ENCODE measurements around the gene RASD2. TPM values are rescaled to one million over a fixed set of nuclear protein-coding genes. Genes with fewer than 3 reads are reported as not detected.
A peak's percentile ranks its signal among the peaks of the same experiment; 100 is the strongest.

The RASD2 gene
- total RNA-seq, 2 experiments from 2014 or later, result 0.19 TPM; not detected in 1

GRCh38 chr22:35516723-35517122, 23.9 kb upstream of the RASD2 start:
- H3K4me1 ChIP-seq (ENCODE audit: insufficient read depth, low read length, poor library complexity, severe bottlenecking), result no peaks in the 10 kb centered on the region
- intact Hi-C loops (cut with micrococcal nuclease; ENCODE audit: unreplicated experiment), result no loop called here

GRCh38 chr22:35517207-35517606, 23.4 kb upstream of the RASD2 start:
- CTCF ChIA-PET (ENCODE audit: unreplicated experiment), result no interaction called here
- Histone ChIP-seq H4K20me1 (ENCODE audit: insufficient read depth, low read length) (no peaks in the 10 kb centered on the region), H3K36me3 (ENCODE audit: insufficient read depth, low read length) (no peaks in the 10 kb centered on the region), H3K4me2 (ENCODE audit: low read length) (no peak overlapping the region), H3K9me3 (ENCODE audit: low read length) (no peaks in the 10 kb centered on the region), H2AFZ (ENCODE audit: low read length) (no peak overlapping the region), H3K4me1 (ENCODE audit: insufficient read depth, low read length, poor library complexity, severe bottlenecking) (no peaks in the 10 kb centered on the region), H3K27ac (ENCODE audit: low read depth, low read length, poor library complexity, severe bottlenecking) (no peak overlapping the region), H3K4me3 (ENCODE audit: low read depth, low read length, poor library complexity, severe bottlenecking) (no peak overlapping the region), H3K79me2 (ENCODE audit: insufficient read depth, low read depth, low read length) (no peaks in the 10 kb centered on the region), H3K9me2 (ENCODE audit: insufficient read depth, low read length) (no peaks in the 10 kb centered on the region)
- POLR2A ChIA-PET, result no interaction called here
- intact Hi-C loops (cut with micrococcal nuclease; ENCODE audit: unreplicated experiment), result no loop called here
- peak; percentile 22 for DNase-seq (ENCODE audit: low spot score)
- TF ChIP-seq CTCF (conservative IDR thresholded peaks at IDR 0.05; ENCODE audit: low read length) (peak; percentile 49), EZH2phosphoT487 (IDR thresholded peaks at IDR 0.05; ENCODE audit: borderline replicate concordance, low read depth, low read length) (no peak)
- no TSS peak for BruUV-seq (replicated peaks)

More at GRCh38 chr22:35516723-35517122, 23.9 kb upstream of the RASD2 start:
- no peak overlapping the region for H3K4me2 ChIP-seq (ENCODE audit: low read length)
- H3K36me3 ChIP-seq (ENCODE audit: insufficient read depth, low read length), result no peaks in the 10 kb centered on the region
- H3K27ac ChIP-seq (ENCODE audit: low read depth, low read length, poor library complexity, severe bottlenecking), result no peak overlapping the region
- no peaks in the 10 kb centered on the region for H3K79me2 ChIP-seq (ENCODE audit: insufficient read depth, low read depth, low read length)
- no TSS peak for BruUV-seq (replicated peaks)
- no peaks in the 10 kb centered on the region for H3K9me2 ChIP-seq (ENCODE audit: insufficient read depth, low read length)
- no peak overlapping the region for H3K4me3 ChIP-seq (ENCODE audit: low read depth, low read length, poor library complexity, severe bottlenecking)
- no peak overlapping the region for H2AFZ ChIP-seq (ENCODE audit: low read length)
- DNase-seq (ENCODE audit: low spot score), result no peak
- TF ChIP-seq EZH2phosphoT487 (IDR thresholded peaks at IDR 0.05; ENCODE audit: borderline replicate concordance, low read depth, low read length), result no peak
- no peak for TF ChIP-seq CTCF (conservative IDR thresholded peaks at IDR 0.05; ENCODE audit: low read length)
- H4K20me1 ChIP-seq (ENCODE audit: insufficient read depth, low read length), result no peaks in the 10 kb centered on the region
- ChIA-PET CTCF (ENCODE audit: unreplicated experiment) (no interaction called here), POLR2A (no interaction called here)
- H3K9me3 ChIP-seq (ENCODE audit: low read length), result no peaks in the 10 kb centered on the region

- CTCF ChIA-PET (ENCODE audit: unreplicated experiment), result no interaction called here
Observed at GRCh38 chr22:35517769-35518530, 22.7 kb upstream of the RASD2 start.

More at GRCh38 chr22:35517769-35518530, 22.7 kb upstream of the RASD2 start:
- no peak for TF ChIP-seq CTCF (conservative IDR thresholded peaks at IDR 0.05; ENCODE audit: low read length)
- TF ChIP-seq EZH2phosphoT487 (IDR thresholded peaks at IDR 0.05; ENCODE audit: borderline replicate concordance, low read depth, low read length), result no peak
- Histone ChIP-seq H3K4me1 (ENCODE audit: insufficient read depth, low read length, poor library complexity, severe bottlenecking) (no peaks in the 10 kb centered on the region), H3K27ac (ENCODE audit: low read depth, low read length, poor library complexity, severe bottlenecking) (no peak overlapping the region), H3K36me3 (ENCODE audit: insufficient read depth, low read length) (no peaks in the 10 kb centered on the region), H3K9me2 (ENCODE audit: insufficient read depth, low read length) (no peaks in the 10 kb centered on the region), H4K20me1 (ENCODE audit: insufficient read depth, low read length) (no peaks in the 10 kb centered on the region), H3K9me3 (ENCODE audit: low read length) (no peaks in the 10 kb centered on the region), H2AFZ (ENCODE audit: low read length) (no peak overlapping the region), H3K4me3 (ENCODE audit: low read depth, low read length, poor library complexity, severe bottlenecking) (no peak overlapping the region), H3K79me2 (ENCODE audit: insufficient read depth, low read depth, low read length) (no peaks in the 10 kb centered on the region), H3K4me2 (ENCODE audit: low read length) (no peak overlapping the region)
- intact Hi-C loops (cut with micrococcal nuclease; ENCODE audit: unreplicated experiment), result no loop called here
- no TSS peak for BruUV-seq (replicated peaks)
- no peak for DNase-seq (ENCODE audit: low spot score)
- POLR2A ChIA-PET, result no interaction called here

Measured in OCI-LY7 (cell line).